GM23248 (cell line): ENCODE measurements around the gene QSOX2.

Experiments used
- EZH2 ChIP-seq: fragments of 200-600 bp; sonication (generic); IDR thresholded peaks from 2 replicates; pipeline ENCODE4 v1.6.1; 2018; ENCODE audit warnings: antibody characterized with exemption, mild to moderate bottlenecking; ENCODE audit not compliant: insufficient read depth, poor library complexity, severe bottlenecking
- EZH2phosphoT487 ChIP-seq: fragments of 200-600 bp; sonication (generic); IDR thresholded peaks from 2 replicates; pipeline ENCODE4 v1.6.1; 2018; ENCODE audit warnings: antibody characterized with exemption, moderate library complexity, mild to moderate bottlenecking, low read depth; ENCODE audit not compliant: insufficient read depth

DNA sequence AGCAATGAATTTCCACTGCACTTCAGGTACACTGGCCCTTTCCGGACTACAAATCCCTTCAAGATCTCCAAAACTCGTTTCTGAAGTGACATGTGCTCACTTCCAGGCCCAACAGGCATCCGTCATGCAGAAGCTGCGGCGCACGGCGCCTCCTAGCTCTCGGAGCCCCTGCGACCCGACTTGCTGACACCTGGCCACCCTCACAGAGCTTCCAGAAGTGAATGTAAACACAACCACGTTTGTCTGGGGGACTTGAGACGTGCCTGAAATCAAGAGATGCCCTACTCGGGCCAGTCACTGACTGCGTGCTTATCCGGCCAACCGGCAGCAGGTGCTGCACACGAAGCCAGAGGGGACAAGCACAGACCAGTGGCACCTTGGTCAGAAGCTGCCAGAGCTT, 35.8 kb downstream of the QSOX2 start:
- TF ChIP-seq EZH2 (no peak), EZH2phosphoT487 (no peak)
